Mesenchymal stem cell (in vitro differentiated cells and primary cell): ENCODE results near the gene GABBR2.
A peak's percentile ranks its signal among the peaks of the same experiment; 100 is the strongest.

ENCODE experiments used
- DNase-seq: peaks from one replicate; pipeline ENCODE4 v3.0.0-alpha.2; 2013
- H2AFZ ChIP-seq: one replicate; pipeline ENCODE4 v1.6.1; 2013; ENCODE audit warnings: low read depth, mild to moderate bottlenecking, control low read depth, inconsistent platforms, low read length, moderate library complexity
- H2AK5ac ChIP-seq: 2 replicates; pipeline ENCODE4 v1.6.1; 2013; ENCODE audit warnings: low read length, moderate library complexity, mild to moderate bottlenecking, inconsistent platforms; ENCODE audit not compliant: severe bottlenecking
- H2BK120ac ChIP-seq: one replicate; pipeline ENCODE4 v1.6.1; 2013; ENCODE audit warnings: low read depth, mild to moderate bottlenecking, inconsistent platforms, low read length, moderate library complexity
- H2BK12ac ChIP-seq, 2 experiments: one replicate each; pipeline ENCODE4 v1.6.1; 2013; ENCODE audit warnings: inconsistent platforms in 2 of 2, low read length in 2 of 2, mild to moderate bottlenecking in 2 of 2, moderate library complexity in 2 of 2, control low read depth in 1 of 2
- H2BK15ac ChIP-seq: one replicate; pipeline ENCODE4 v1.6.1; 2013; ENCODE audit warnings: mild to moderate bottlenecking, low read depth, inconsistent platforms; ENCODE audit not compliant: poor library complexity, severe bottlenecking
- H2BK5ac ChIP-seq: 2 replicates; pipeline ENCODE4 v1.6.1; 2013; ENCODE audit warnings: low read depth, mild to moderate bottlenecking, low read length, control low read depth, inconsistent platforms; ENCODE audit not compliant: poor library complexity, severe bottlenecking
- H3K14ac ChIP-seq, 2 experiments: one replicate each; pipeline ENCODE4 v1.6.1; 2013; ENCODE audit warnings: inconsistent platforms in 2 of 2, low read length in 2 of 2, control low read depth in 1 of 2, mild to moderate bottlenecking in 1 of 2, moderate library complexity in 1 of 2
- H3K18ac ChIP-seq, 2 experiments: one replicate each; pipeline ENCODE4 v1.6.1; 2013; ENCODE audit warnings: inconsistent platforms in 2 of 2, low read length in 2 of 2, control low read depth in 1 of 2, low read depth in 1 of 2, mild to moderate bottlenecking in 1 of 2
- H3K23ac ChIP-seq, 2 experiments: one replicate each; pipeline ENCODE4 v1.6.1; 2013; ENCODE audit warnings: inconsistent platforms in 2 of 2, low read length in 2 of 2, mild to moderate bottlenecking in 2 of 2, moderate library complexity in 2 of 2, control low read depth in 1 of 2
- H3K27ac ChIP-seq: 2 replicates; pipeline ENCODE4 v1.5.1; 2013; ENCODE audit warnings: mild to moderate bottlenecking, moderate library complexity, low read length, control low read depth, inconsistent platforms; ENCODE audit not compliant: poor library complexity, severe bottlenecking
- H3K27me3 ChIP-seq, 2 experiments: 2 replicates each; pipeline versions ENCODE4 v1.6.1 to v1.7.0; 2013; ENCODE audit warnings: low read length in 2 of 2, mild to moderate bottlenecking in 2 of 2, moderate library complexity in 2 of 2, control low read depth in 1 of 2, inconsistent platforms in 1 of 2; ENCODE audit not compliant: control insufficient read depth in 1 of 2, insufficient read depth in 1 of 2
- H3K36me3 ChIP-seq, 2 experiments: 2 replicates each; pipeline versions ENCODE4 v1.6.1 to v1.7.0; 2013; ENCODE audit warnings: low read length in 2 of 2, control low read depth in 1 of 2, inconsistent platforms in 1 of 2, low read depth in 1 of 2, mild to moderate bottlenecking in 1 of 2; ENCODE audit not compliant: insufficient read depth in 2 of 2, control insufficient read depth in 1 of 2
- H3K4ac ChIP-seq, 2 experiments: one replicate each; pipeline ENCODE4 v1.6.1; 2013; ENCODE audit warnings: inconsistent platforms in 2 of 2, low read length in 2 of 2, mild to moderate bottlenecking in 2 of 2, moderate library complexity in 2 of 2, control low read depth in 1 of 2, low read depth in 1 of 2
- H3K4me1 ChIP-seq: 2 replicates; pipeline ENCODE4 v1.6.1; 2013; ENCODE audit warnings: low read depth, low read length, control low read depth; ENCODE audit not compliant: control insufficient read depth, insufficient read depth
- H3K4me2 ChIP-seq: 2 replicates; pipeline ENCODE4 v1.6.1; 2013; ENCODE audit warnings: low read length, mild to moderate bottlenecking, inconsistent platforms; ENCODE audit not compliant: poor library complexity, severe bottlenecking
- H3K4me3 ChIP-seq, 2 experiments: 2 replicates each; pipeline versions ENCODE4 v1.5.1 to v1.7.0; 2013; ENCODE audit warnings: low read length in 2 of 2, mild to moderate bottlenecking in 2 of 2, control low read depth in 1 of 2, low read depth in 1 of 2; ENCODE audit not compliant: insufficient read depth in 1 of 2
- H3K79me1 ChIP-seq: replicated peaks from 2 replicates; pipeline ENCODE4 v1.6.1; 2013; ENCODE audit warnings: mild to moderate bottlenecking, control low read depth, low read length, inconsistent platforms; ENCODE audit not compliant: poor library complexity, severe bottlenecking
- H3K9ac ChIP-seq: 2 replicates; pipeline ENCODE4 v1.7.0; 2013; ENCODE audit warnings: mild to moderate bottlenecking, low read length, moderate library complexity
- H3K9me3 ChIP-seq: 2 replicates; pipeline ENCODE4 v1.7.0; 2013; ENCODE audit warnings: mild to moderate bottlenecking, low read length; ENCODE audit not compliant: control insufficient read depth
- H4K8ac ChIP-seq: one replicate; pipeline ENCODE4 v1.6.1; 2013; ENCODE audit warnings: inconsistent platforms, mild to moderate bottlenecking, low read length, moderate library complexity
- H4K91ac ChIP-seq: one replicate; pipeline ENCODE4 v1.6.1; 2013; ENCODE audit warnings: mild to moderate bottlenecking, low read length, inconsistent platforms
- WGBS: methylation state at CpG from one replicate; pipeline ENCODE4 v1.1.7; 2013; ENCODE audit warnings: mixed read lengths; 5-methylcytosine and 5-hydroxymethylcytosine counted together

GABBR2 gene

DNA sequence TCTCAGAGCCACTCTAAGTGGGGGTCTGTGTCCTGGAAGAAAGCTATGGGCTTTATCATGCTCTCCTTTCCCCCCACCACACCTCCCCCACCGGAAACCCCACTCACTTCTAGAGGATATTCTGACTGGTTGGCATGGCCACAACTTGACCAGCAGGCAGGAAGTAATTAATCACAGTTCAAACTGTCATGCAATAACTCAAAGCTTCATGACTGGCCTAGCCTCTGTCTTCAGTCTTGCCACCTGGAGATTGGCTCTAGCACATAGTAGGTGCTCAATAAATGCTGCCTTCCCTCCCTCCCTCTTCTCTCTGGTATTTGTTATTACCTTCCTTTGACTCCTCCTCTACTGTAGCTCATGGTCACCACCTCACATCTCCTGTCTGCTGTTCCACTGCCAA is 124.7 kb downstream of the GABBR2 start:
- no peak for DNase-seq
- H2BK12ac ChIP-seq: no peak overlapping the region
- H3K27me3 ChIP-seq: peaks cover 49 to 79% of the 10 kb centered on the region in 2 experiments
- H2BK5ac ChIP-seq: no peak overlapping the region
- no peak overlapping the region for H2AK5ac ChIP-seq
- no peak overlapping the region for H4K8ac ChIP-seq
- no peak overlapping the region for H3K4me2 ChIP-seq
- H3K9ac ChIP-seq: no peak overlapping the region
- no peak overlapping the region for H3K23ac ChIP-seq
- no peak overlapping the region for H3K14ac ChIP-seq
- H4K91ac ChIP-seq: no peak overlapping the region
- H2AFZ ChIP-seq: no peak overlapping the region
- H3K36me3 ChIP-seq: no peaks in the 10 kb centered on the region
- 29% methylated on average over 1 of the region's 1 CpG for WGBS
- no peak overlapping the region for H3K4me3 ChIP-seq
- no peak overlapping the region for H3K27ac ChIP-seq
- H3K4me1 ChIP-seq: no peaks in the 10 kb centered on the region
- peak overlapping the region in 1 of 2 experiments; percentile 12 for H3K18ac ChIP-seq
- H2BK120ac ChIP-seq: no peak overlapping the region
- no peaks in the 10 kb centered on the region for H3K9me3 ChIP-seq
- H2BK15ac ChIP-seq: no peak overlapping the region
- H3K79me1 ChIP-seq: no peaks in the 10 kb centered on the region
- no peak overlapping the region for H3K4ac ChIP-seq

DNA sequence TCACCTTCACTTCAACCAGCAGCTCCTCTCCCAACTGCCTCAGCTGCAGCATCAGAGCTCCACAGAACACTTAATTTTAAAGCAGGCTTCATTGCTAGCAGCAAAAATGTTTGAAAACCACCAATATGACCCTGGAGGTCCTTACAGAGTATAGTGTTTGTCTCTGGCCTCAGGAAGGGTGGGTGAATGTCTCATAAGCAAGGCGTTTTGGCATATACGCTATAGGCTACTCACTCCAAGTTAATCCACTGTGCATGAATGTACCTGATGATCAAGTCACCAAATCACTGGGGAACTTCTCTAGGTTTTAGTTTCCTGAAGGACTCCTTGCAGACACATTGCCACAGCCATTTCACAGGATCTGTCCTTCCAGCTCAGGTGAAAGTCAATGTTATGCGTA is 125.3 kb downstream of the GABBR2 start:
- no peak overlapping the region for H3K14ac ChIP-seq
- no peak overlapping the region for H3K4me2 ChIP-seq
- no peak overlapping the region for H4K8ac ChIP-seq
- H2BK12ac ChIP-seq: no peak overlapping the region
- no peak overlapping the region for H3K9ac ChIP-seq
- H2AFZ ChIP-seq: no peak overlapping the region
- H4K91ac ChIP-seq: no peak overlapping the region
- H3K4me3 ChIP-seq: no peak overlapping the region
- no peak overlapping the region for H3K18ac ChIP-seq
- H3K4ac ChIP-seq: no peak overlapping the region
- no peaks in the 10 kb centered on the region for H3K4me1 ChIP-seq
- no peak overlapping the region for H3K27ac ChIP-seq
- H3K36me3 ChIP-seq: no peaks in the 10 kb centered on the region
- H3K27me3 ChIP-seq: peaks cover 43 to 79% of the 10 kb centered on the region in 2 experiments
- no peaks in the 10 kb centered on the region for H3K79me1 ChIP-seq
- H2AK5ac ChIP-seq: no peak overlapping the region
- no peak overlapping the region for H2BK5ac ChIP-seq
- no peak overlapping the region for H2BK120ac ChIP-seq
- H3K23ac ChIP-seq: no peak overlapping the region
- WGBS: 70% methylated on average over 3 of the region's 3 CpGs
- no peak overlapping the region for H2BK15ac ChIP-seq
- DNase-seq: no peak
- H3K9me3 ChIP-seq: no peaks in the 10 kb centered on the region

DNA sequence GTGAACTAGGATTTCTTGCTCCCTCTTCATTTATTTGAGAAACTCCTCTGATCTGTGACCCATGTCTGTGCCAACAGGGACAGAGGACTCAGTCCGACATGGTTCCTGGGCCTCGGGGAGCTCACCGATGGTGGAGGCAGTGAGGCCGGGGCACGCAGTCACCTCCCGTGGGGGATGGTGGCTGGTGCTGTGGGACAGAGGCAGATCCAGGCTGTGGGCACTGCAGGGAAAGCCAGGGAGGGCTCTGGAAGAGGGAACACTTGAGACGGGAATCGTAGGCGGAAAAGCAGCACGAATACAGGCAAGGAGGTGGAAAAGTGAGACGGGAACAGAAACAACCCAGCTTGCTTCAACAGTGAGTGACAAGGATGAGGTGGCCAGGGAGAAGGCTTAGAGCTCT is 127.8 kb downstream of the GABBR2 start:
- Histone ChIP-seq H2BK120ac (no peak overlapping the region), H2BK15ac (no peak overlapping the region), H3K27ac (no peak overlapping the region), H3K36me3 (no peaks in the 10 kb centered on the region), H3K9ac (no peak overlapping the region), H3K14ac (peak overlapping the region in 1 of 2 experiments; percentile 53), H3K27me3 (peaks cover 36 to 77% of the 10 kb centered on the region in 2 experiments), H2AFZ (no peak overlapping the region), H4K8ac (no peak overlapping the region), H3K18ac (no peak overlapping the region), H3K4me1 (peaks cover under 1% of the 10 kb centered on the region), H2AK5ac (no peak overlapping the region), H4K91ac (no peak overlapping the region), H3K23ac (no peak overlapping the region), H3K9me3 (peaks cover 4% of the 10 kb centered on the region), H2BK12ac (no peak overlapping the region), H3K4me2 (no peak overlapping the region), H3K79me1 (no peaks in the 10 kb centered on the region), H2BK5ac (no peak overlapping the region), H3K4me3 (no peak overlapping the region), H3K4ac (no peak overlapping the region)
- WGBS: 91% methylated on average over 11 of the region's 11 CpGs
- DNase-seq: no peak

DNA sequence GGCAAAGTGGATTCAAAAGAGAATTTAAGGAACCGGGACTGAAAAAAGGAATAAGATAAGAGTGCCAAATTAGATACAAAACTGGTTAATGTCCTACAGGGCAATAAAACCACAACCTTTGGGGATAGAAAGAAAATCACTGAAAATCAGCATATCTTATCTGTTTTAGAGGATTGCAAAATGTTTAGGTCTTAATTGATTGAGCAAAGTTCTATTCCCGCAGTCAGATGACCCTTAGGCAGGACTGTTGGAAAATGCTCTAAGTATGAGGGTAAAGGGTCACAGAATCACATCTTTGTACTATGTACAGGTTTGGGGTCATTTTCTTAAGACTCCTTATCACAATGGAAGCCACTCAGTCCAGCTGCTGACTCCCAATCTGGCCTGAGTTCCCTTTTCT is 129.0 kb downstream of the GABBR2 start:
- Histone ChIP-seq H2BK120ac (no peak overlapping the region), H4K91ac (no peak overlapping the region), H3K4me3 (no peak overlapping the region), H3K4me1 (peaks cover 6% of the 10 kb centered on the region), H3K36me3 (no peaks in the 10 kb centered on the region), H3K27ac (no peak overlapping the region), H3K4me2 (no peak overlapping the region), H2BK15ac (no peak overlapping the region), H4K8ac (no peak overlapping the region), H3K23ac (no peak overlapping the region), H3K79me1 (no peaks in the 10 kb centered on the region), H2AFZ (no peak overlapping the region), H3K9me3 (peaks cover 4% of the 10 kb centered on the region), H2BK12ac (no peak overlapping the region), H3K18ac (no peak overlapping the region), H3K9ac (no peak overlapping the region), H2BK5ac (no peak overlapping the region), H3K4ac (no peak overlapping the region), H3K14ac (no peak overlapping the region), H3K27me3 (peaks cover 36 to 74% of the 10 kb centered on the region in 2 experiments), H2AK5ac (no peak overlapping the region)
- WGBS: 79% methylated on average over 2 of the region's 2 CpGs
- DNase-seq: no peak
